ENCODE measurements around the gene RAD51D.

- no peak for TF ChIP-seq ISL1 (CRISPR knock-in tag; IDR thresholded peaks at IDR 0.05)
- no peak for TF ChIP-seq ZNF70 (CRISPR knock-in tag; IDR thresholded peaks at IDR 0.05)
- TF ChIP-seq GLIS3 (CRISPR knock-in tag; IDR thresholded peaks at IDR 0.05) = no peak
- TF ChIP-seq, protein P1, sequence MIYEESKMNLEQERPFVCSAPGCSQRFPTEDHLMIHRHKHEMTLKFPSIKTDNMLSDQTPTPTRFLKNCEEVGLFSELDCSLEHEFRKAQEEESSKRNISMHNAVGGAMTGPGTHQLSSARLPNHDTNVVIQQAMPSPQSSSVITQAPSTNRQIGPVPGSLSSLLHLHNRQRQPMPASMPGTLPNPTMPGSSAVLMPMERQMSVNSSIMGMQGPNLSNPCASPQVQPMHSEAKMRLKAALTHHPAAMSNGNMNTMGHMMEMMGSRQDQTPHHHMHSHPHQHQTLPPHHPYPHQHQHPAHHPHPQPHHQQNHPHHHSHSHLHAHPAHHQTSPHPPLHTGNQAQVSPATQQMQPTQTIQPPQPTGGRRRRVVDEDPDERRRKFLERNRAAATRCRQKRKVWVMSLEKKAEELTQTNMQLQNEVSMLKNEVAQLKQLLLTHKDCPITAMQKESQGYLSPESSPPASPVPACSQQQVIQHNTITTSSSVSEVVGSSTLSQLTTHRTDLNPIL (CRISPR knock-in tag; IDR thresholded peaks at IDR 0.05; ENCODE audit: low read depth) = no peak
- no peak for TF ChIP-seq RARB (CRISPR knock-in tag; IDR thresholded peaks at IDR 0.05)
- TF ChIP-seq, protein P2, sequence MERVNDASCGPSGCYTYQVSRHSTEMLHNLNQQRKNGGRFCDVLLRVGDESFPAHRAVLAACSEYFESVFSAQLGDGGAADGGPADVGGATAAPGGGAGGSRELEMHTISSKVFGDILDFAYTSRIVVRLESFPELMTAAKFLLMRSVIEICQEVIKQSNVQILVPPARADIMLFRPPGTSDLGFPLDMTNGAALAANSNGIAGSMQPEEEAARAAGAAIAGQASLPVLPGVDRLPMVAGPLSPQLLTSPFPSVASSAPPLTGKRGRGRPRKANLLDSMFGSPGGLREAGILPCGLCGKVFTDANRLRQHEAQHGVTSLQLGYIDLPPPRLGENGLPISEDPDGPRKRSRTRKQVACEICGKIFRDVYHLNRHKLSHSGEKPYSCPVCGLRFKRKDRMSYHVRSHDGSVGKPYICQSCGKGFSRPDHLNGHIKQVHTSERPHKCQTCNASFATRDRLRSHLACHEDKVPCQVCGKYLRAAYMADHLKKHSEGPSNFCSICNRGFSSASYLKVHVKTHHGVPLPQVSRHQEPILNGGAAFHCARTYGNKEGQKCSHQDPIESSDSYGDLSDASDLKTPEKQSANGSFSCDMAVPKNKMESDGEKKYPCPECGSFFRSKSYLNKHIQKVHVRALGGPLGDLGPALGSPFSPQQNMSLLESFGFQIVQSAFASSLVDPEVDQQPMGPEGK (CRISPR knock-in tag; IDR thresholded peaks at IDR 0.05; ENCODE audit: borderline replicate concordance) = no peak
Measured at GRCh38 chr17:35144840-35145239, 25.2 kb upstream of the RAD51D start.
